KOPT-K1 (cell line): ENCODE results near the gene PET100.

Experiments
- H3K27ac ChIP-seq: fragments of 200-600 bp; sonication (generic); 2 replicates; pipeline ENCODE4 v1.5.1; 2016; ENCODE audit warnings: antibody characterized with exemption, mild to moderate bottlenecking, low read depth, low read length; ENCODE audit not compliant: poor library complexity, severe bottlenecking
- H3K36me3 ChIP-seq: fragments of 200-600 bp; sonication (generic); 2 replicates; pipeline ENCODE4 v1.5.1; 2017; ENCODE audit warnings: antibody characterized with exemption, mild to moderate bottlenecking, low read length, moderate library complexity; ENCODE audit not compliant: insufficient read depth
- H3K9me3 ChIP-seq: fragments of 200-600 bp; sonication (generic); 2 replicates; pipeline ENCODE4 v1.5.1; 2017; ENCODE audit warnings: antibody characterized with exemption, low read length, mild to moderate bottlenecking; ENCODE audit not compliant: insufficient read depth, poor library complexity, severe bottlenecking

Gene PET100

GRCh38 chr19:7670150-7670783, 40.7 kb downstream of the PET100 start:
- H3K36me3 ChIP-seq, result no peaks in the 10 kb centered on the region
- no peak overlapping the region for H3K27ac ChIP-seq
- H3K9me3 ChIP-seq, result no peaks in the 10 kb centered on the region

DNA sequence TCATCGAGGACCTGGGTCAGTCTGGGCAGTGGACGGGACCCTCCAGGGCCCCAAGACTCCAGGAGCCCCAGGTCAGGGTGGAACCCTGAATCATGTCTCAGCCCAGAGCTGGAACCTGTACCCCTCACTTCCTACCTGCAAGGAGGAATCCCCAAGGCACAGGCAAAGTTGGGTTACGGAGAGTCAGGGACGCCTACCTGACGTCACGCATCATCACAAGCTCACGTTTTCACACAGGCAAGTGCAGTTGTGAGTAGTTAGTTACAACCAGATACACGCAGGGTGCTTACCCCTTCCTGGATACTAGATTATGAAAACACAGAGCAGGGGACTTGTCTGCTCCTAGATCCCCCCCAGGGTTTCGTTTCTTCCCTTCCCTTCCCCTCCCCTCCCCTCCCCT, 41.2 kb downstream of the PET100 start:
- no peaks in the 10 kb centered on the region for H3K36me3 ChIP-seq
- no peaks in the 10 kb centered on the region for H3K9me3 ChIP-seq
- H3K27ac ChIP-seq, result no peak overlapping the region

- Histone ChIP-seq H3K36me3 (no peaks in the 10 kb centered on the region), H3K27ac (no peak overlapping the region), H3K9me3 (no peaks in the 10 kb centered on the region)
Observed at GRCh38 chr19:7672522-7672921, 42.9 kb downstream of the PET100 start.

GRCh38 chr19:7674010-7675005, 44.7 kb downstream of the PET100 start:
- peak overlapping the region; percentile 51 for H3K27ac ChIP-seq
- no peaks in the 10 kb centered on the region for H3K36me3 ChIP-seq

DNA sequence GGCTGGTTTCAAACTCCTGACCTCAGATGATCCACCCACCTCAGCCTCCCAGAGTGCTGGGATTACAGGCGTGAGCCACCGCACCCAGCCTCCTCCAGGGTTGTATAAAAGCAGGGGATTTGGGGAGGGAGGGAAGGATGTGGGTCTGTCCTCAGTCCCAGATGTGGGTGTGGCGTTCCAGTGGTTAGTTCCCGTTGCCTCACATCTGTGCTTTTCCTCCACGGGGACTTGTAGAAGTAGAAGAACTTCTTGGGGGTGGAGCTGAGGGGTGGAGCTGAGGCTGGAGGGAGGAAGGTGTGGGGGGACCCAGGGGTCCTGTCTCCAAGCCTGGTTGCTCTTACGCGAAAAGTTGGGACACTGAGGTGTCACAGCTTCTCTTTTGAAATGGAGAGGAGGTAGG, 46.8 kb downstream of the PET100 start:
- Histone ChIP-seq H3K27ac (no peak overlapping the region), H3K36me3 (no peaks in the 10 kb centered on the region), H3K9me3 (no peaks in the 10 kb centered on the region)

More at GRCh38 chr19:7674010-7675005, 44.7 kb downstream of the PET100 start:
- H3K9me3 ChIP-seq, result no peaks in the 10 kb centered on the region

DNA sequence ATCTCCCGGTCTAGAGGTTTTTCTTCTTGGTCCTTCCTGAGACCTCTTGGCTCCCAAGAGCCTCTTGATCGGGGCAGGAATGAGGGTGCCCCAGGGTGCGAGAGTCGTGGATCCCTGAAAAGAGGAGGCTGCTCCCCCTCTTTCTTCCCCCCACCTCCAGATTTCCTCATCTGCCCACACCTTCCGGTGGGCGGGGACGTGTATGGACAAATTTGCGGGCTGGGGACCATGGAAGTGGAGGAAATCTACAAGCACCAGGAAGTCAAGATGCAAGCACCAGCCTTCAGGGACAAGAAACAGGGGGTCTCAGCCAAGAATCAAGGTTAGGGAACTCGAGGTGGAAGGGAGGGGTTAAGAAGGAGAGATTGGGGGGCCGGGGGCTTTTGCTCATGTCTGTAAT, 47.3 kb downstream of the PET100 start, which contains the start of gene MCEMP1:
Gene MCEMP1 (plus strand): TSS at position 237 of the 400 bp plus-strand sequence. CDS start 31 bp downstream, at position 268.
- Histone ChIP-seq H3K36me3 (no peaks in the 10 kb centered on the region), H3K9me3 (no peaks in the 10 kb centered on the region), H3K27ac (no peak within 1 kb of the TSS)

DNA sequence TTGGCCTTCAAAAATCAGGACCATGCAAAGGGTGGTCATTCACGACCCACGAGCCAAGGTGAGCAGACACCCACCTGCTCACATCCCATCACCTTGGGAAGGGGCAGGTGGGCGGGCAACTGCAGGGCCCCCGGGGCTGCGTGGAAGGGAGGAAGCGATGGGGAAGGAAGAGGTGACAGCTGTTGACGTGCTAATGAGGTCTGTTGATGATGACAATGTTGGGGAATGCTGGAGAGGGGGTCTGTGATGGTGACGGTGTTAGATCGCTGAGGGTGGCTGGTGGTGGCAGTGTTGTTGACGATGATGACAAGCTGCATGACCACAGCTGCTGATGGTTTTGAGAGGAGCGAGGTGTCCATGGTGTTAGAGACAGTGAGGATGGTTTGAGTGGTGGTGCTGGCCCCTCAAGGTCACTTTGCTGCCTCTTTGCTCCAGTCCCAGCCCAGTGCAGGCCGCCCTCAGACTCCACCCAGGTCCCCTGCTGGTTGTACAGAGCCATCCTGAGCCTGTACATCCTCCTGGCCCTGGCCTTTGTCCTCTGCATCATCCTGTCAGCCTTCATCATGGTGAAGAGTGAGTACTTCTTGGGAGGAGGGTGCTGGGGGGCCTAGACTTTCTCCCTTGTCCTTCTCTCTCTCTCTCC, 48.2 kb downstream of the PET100 start:
- Histone ChIP-seq H3K36me3 (peaks cover 5% of the 10 kb centered on the region; the same call in 1 of the 2 replicates), H3K9me3 (no peaks in the 10 kb centered on the region), H3K27ac (no peak overlapping the region)

DNA sequence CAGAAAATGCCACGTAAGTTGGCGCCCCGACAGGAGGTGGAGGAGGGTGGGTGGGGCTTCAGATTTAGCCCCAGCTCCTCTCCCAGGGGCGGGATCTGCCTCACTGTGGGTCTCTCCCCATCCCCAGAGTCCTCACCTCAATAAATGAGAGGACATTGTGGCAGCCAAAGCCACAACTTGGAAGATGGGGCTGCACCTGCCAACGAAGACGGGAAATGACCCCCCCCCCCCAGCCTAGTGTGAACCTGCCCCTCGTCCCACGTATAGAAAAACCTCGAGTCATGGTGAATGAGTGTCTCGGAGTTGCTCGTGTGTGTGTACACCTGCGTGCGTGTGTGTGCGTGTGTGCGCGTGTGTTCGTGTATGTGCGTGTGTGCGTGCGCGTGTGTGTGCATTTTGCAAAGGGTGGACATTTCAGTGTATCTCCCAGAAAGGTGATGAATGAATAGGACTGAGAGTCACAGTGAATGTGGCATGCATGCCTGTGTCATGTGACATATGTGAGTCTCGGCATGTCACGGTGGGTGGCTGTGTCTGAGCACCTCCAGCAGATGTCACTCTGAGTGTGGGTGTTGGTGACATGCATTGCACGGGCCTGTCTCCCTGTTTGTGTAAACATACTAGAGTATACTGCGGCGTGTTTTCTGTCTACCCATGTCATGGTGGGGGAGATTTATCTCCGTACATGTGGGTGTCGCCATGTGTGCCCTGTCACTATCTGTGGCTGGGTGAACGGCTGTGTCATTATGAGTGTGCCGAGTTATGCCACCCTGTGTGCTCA, 49.6 kb downstream of the PET100 start:
- Histone ChIP-seq H3K9me3 (no peaks in the 10 kb centered on the region), H3K36me3 (peaks cover 19% of the 10 kb centered on the region)

GRCh38 chr19:7679771-7680605, 50.4 kb downstream of the PET100 start:
- peaks cover 19% of the 10 kb centered on the region for H3K36me3 ChIP-seq
- H3K27ac ChIP-seq, result peak overlapping the region; percentile 83
- H3K9me3 ChIP-seq, result no peaks in the 10 kb centered on the region

More for the DNA sequence above, 49.6 kb downstream of the PET100 start:
- peak overlapping the region; percentile 4 for H3K27ac ChIP-seq

- Histone ChIP-seq H3K36me3 (peaks cover 19% of the 10 kb centered on the region), H3K9me3 (no peaks in the 10 kb centered on the region), H3K27ac (peak within 1 kb of the TSS; percentile 83)
Observed at GRCh38 chr19:7680606-7681339, 51.2 kb downstream of the PET100 start, which contains the start of gene TRAPPC5. TRAPPC5 (plus strand) TSS chr19:7680833; CDS start chr19:7682254, 1,421 bp downstream.
